NCI-H2171 treated with DMSO at 0.1 percent for 48 hours (cell line): ENCODE measurements around the gene SLC25A26.

Experiments
- DNase-seq: peaks from one replicate; lab custom pipeline; 2025; lab: John Stamatoyannopoulos, UW

SLC25A26 gene

GRCh38 chr3:66326340-66326739 is 105.5 kb downstream of the SLC25A26 start:
- DNase-seq = no peak

GRCh38 chr3:66335671-66336070 is 114.9 kb downstream of the SLC25A26 start:
- no peak for DNase-seq

- DNase-seq = no peak
These were observed 115.5 kb downstream of the SLC25A26 start for GRCh38 chr3:66336333-66336766.

GRCh38 chr3:66338927-66339326 is 118.1 kb downstream of the SLC25A26 start:
- DNase-seq = no peak

- no peak for DNase-seq
These were observed 122.0 kb downstream of the SLC25A26 start for GRCh38 chr3:66342717-66343356.

GRCh38 chr3:66344391-66344811 is 123.6 kb downstream of the SLC25A26 start:
- no peak for DNase-seq

- no peak for DNase-seq
These were observed 124.2 kb downstream of the SLC25A26 start for GRCh38 chr3:66344848-66345578.

- no peak for DNase-seq
These were observed 127.9 kb downstream of the SLC25A26 start for GRCh38 chr3:66348704-66349103.

GRCh38 chr3:66350601-66351000 is 129.8 kb downstream of the SLC25A26 start:
- DNase-seq = no peak

GRCh38 chr3:66353039-66353438 is 132.2 kb downstream of the SLC25A26 start:
- no peak for DNase-seq

GRCh38 chr3:66353530-66353929 is 132.7 kb downstream of the SLC25A26 start:
- no peak for DNase-seq

GRCh38 chr3:66354001-66354400 is 133.2 kb downstream of the SLC25A26 start:
- no peak for DNase-seq

GRCh38 chr3:66355394-66355793 is 134.6 kb downstream of the SLC25A26 start:
- DNase-seq = no peak

GRCh38 chr3:66355997-66356396 is 135.2 kb downstream of the SLC25A26 start:
- no peak for DNase-seq

GRCh38 chr3:66361356-66361755 is 140.6 kb downstream of the SLC25A26 start:
- DNase-seq = no peak

- DNase-seq = no peak
These were observed 141.7 kb downstream of the SLC25A26 start for GRCh38 chr3:66362541-66362941.

- DNase-seq = no peak
These were observed 142.3 kb downstream of the SLC25A26 start for GRCh38 chr3:66363148-66363547.

- DNase-seq = no peak
These were observed 144.3 kb downstream of the SLC25A26 start for GRCh38 chr3:66365080-66365479.

- DNase-seq = no peak
These were observed 145.9 kb downstream of the SLC25A26 start for GRCh38 chr3:66366747-66367146.

- no peak for DNase-seq
These were observed 147.2 kb downstream of the SLC25A26 start for GRCh38 chr3:66367979-66368378.

GRCh38 chr3:66370179-66370578 is 149.4 kb downstream of the SLC25A26 start:
- no peak for DNase-seq

- DNase-seq = no peak
These were observed 150.6 kb downstream of the SLC25A26 start for GRCh38 chr3:66371432-66371831.

GRCh38 chr3:66372681-66373350 is 152.0 kb downstream of the SLC25A26 start:
- no peak for DNase-seq
